H1 (cell line): ENCODE measurements around the gene TXNL4A. TPM values are rescaled to one million over a fixed set of nuclear protein-coding genes. Genes with fewer than 3 reads are reported as not detected.

Experiments
- CTCF ChIA-PET: fragments of 300-600 bp; sonication (Branson Sonifier 250); formaldehyde crosslinking; loops from one replicate; lab custom pipeline; 2021; ENCODE audit not compliant: partially characterized antibody; lab: Charles Lee
- POLR2A ChIA-PET: fragments of 300-600 bp; sonication (Branson Sonifier 250); formaldehyde crosslinking; loops from one replicate; lab custom pipeline; 2021; ENCODE audit warnings: inconsistent platforms; ENCODE audit not compliant: partially characterized antibody; lab: Charles Lee
- DNase-seq, 2 experiments: peaks; one replicate each; pipeline versions ENCODE4 v3.0.0 to v3.0.0-alpha.2; 2010 to 2022; ENCODE audit warnings: low spot score in 2 of 2, low read depth in 1 of 2, mixed read lengths in 1 of 2
- FAIRE-seq: peaks from 2 replicates; lab custom pipeline; 2011; peaks lifted over from hg19 to GRCh38; lab: Jason Lieb, UNC
- H2AFZ ChIP-seq: 2 replicates; pipeline ENCODE4 v1.8.1; 2012; ENCODE audit warnings: low read length, inconsistent platforms
- H2AK5ac ChIP-seq: 2 replicates; pipeline ENCODE4 v1.6.1; 2013; ENCODE audit warnings: low read depth, low read length
- H2BK120ac ChIP-seq: replicated peaks from 2 replicates; pipeline ENCODE3; 2013; ENCODE audit warnings: low read depth, low read length, inconsistent platforms
- H2BK12ac ChIP-seq: 2 replicates; pipeline ENCODE4 v1.6.1; 2013; ENCODE audit warnings: low read depth, low read length
- H2BK15ac ChIP-seq: 2 replicates; pipeline ENCODE4 v1.6.1; 2013; ENCODE audit warnings: low read length
- H2BK20ac ChIP-seq: 2 replicates; pipeline ENCODE4 v1.6.1; 2013; ENCODE audit warnings: low read length
- H2BK5ac ChIP-seq: 2 replicates; pipeline ENCODE4 v1.6.1; 2013; ENCODE audit warnings: low read depth, low read length
- H3K14ac ChIP-seq: 2 replicates; pipeline ENCODE4 v1.6.1; 2013; ENCODE audit warnings: inconsistent platforms; ENCODE audit not compliant: insufficient read length
- H3K18ac ChIP-seq: 2 replicates; pipeline ENCODE4 v1.6.1; 2013; ENCODE audit warnings: low read length; ENCODE audit errors: extremely low read depth
- H3K23ac ChIP-seq: 2 replicates; pipeline ENCODE4 v1.6.1; 2013; ENCODE audit warnings: inconsistent platforms; ENCODE audit not compliant: insufficient read length
- H3K23me2 ChIP-seq: 2 replicates; pipeline ENCODE4 v1.6.1; 2013; ENCODE audit warnings: low read depth, low read length
- H3K27ac ChIP-seq: 2 replicates; pipeline ENCODE4 v1.6.1; 2011; ENCODE audit warnings: low read depth, low read length, inconsistent platforms
- H3K27me3 ChIP-seq, 4 experiments: replicated peaks in 1 of 4; 1 replicate in 1 of 4; 2 replicates in 3 of 4; pipeline versions ENCODE4 v1.6.1 to v1.8.1; 2011 to 2013; ENCODE audit warnings: low read length in 3 of 4, mild to moderate bottlenecking in 3 of 4, inconsistent platforms in 2 of 4, mixed read lengths in 2 of 4, moderate library complexity in 1 of 4; ENCODE audit not compliant: control insufficient read depth in 3 of 4, insufficient read depth in 3 of 4; ENCODE audit errors: extremely low read depth in 1 of 4
- H3K36me3 ChIP-seq, 4 experiments: 2 replicates each; pipeline versions ENCODE4 v1.6.1 to v1.8.1; 2011 to 2013; ENCODE audit warnings: mild to moderate bottlenecking in 4 of 4, low read length in 3 of 4, moderate library complexity in 2 of 4, control low read depth in 1 of 4, inconsistent platforms in 1 of 4; ENCODE audit not compliant: insufficient read depth in 4 of 4, control insufficient read depth in 2 of 4
- H3K4ac ChIP-seq: replicated peaks from 2 replicates; pipeline ENCODE3; 2013; ENCODE audit warnings: low read length, low read depth, mixed read lengths, inconsistent platforms; ENCODE audit not compliant: insufficient read length
- H3K4me1 ChIP-seq, 4 experiments: replicated peaks in 1 of 4; 1 replicate in 1 of 4; 2 replicates in 3 of 4; pipeline versions ENCODE4 v1.6.1 to v1.8.1; 2011 to 2013; ENCODE audit warnings: low read length in 3 of 4, inconsistent platforms in 2 of 4, mixed read lengths in 1 of 4; ENCODE audit not compliant: insufficient read depth in 4 of 4, control insufficient read depth in 3 of 4
- H3K4me2 ChIP-seq, 2 experiments: 2 replicates each; pipeline versions ENCODE4 v1.6.1 to v1.8.1; 2011 to 2013; ENCODE audit warnings: low read depth in 2 of 2, low read length in 2 of 2, control low read depth in 1 of 2, inconsistent platforms in 1 of 2, mild to moderate bottlenecking in 1 of 2; ENCODE audit not compliant: insufficient read depth in 1 of 2
- H3K4me3 ChIP-seq, 4 experiments: fragments of 200-600, 300-600 bp in 1 of 4; sonication (generic), shearing (Covaris generic), sonication (Bioruptor Twin) in 1 of 4; 2 replicates each; pipeline versions ENCODE4 v1.5.1 to v1.8.1; 2011 to 2016; ENCODE audit warnings: low read length in 4 of 4, low read depth in 3 of 4, control low read depth in 2 of 4, inconsistent platforms in 2 of 4, mild to moderate bottlenecking in 2 of 4, mixed read lengths in 1 of 4, moderate library complexity in 1 of 4; ENCODE audit not compliant: insufficient read depth in 2 of 4; ENCODE audit errors: extremely low read depth in 1 of 4
- H3K56ac ChIP-seq: replicated peaks from 2 replicates; pipeline ENCODE3; 2013; ENCODE audit warnings: low read depth, mild to moderate bottlenecking, mixed read lengths, low read length, inconsistent platforms; ENCODE audit not compliant: insufficient read length
- H3K79me1 ChIP-seq: 2 replicates; pipeline ENCODE4 v1.6.1; 2013; ENCODE audit warnings: low read depth, low read length, control low read depth
- H3K79me2 ChIP-seq, 2 experiments: 2 replicates each; pipeline versions ENCODE4 v1.6.1 to v1.8.1; 2012 to 2013; ENCODE audit warnings: low read length in 2 of 2, mild to moderate bottlenecking in 2 of 2, inconsistent platforms in 1 of 2; ENCODE audit not compliant: insufficient read depth in 2 of 2, control insufficient read depth in 1 of 2
- H3K9ac ChIP-seq, 4 experiments: replicated peaks in 1 of 4; 1 replicate in 1 of 4; 2 replicates in 3 of 4; pipeline versions ENCODE4 v1.6.1 to v1.8.1; 2011 to 2013; ENCODE audit warnings: low read depth in 3 of 4, low read length in 3 of 4, control low read depth in 2 of 4, mild to moderate bottlenecking in 2 of 4, moderate library complexity in 2 of 4, inconsistent platforms in 1 of 4; ENCODE audit errors: extremely low read depth in 1 of 4
- H3K9me3 ChIP-seq, 2 experiments: 2 replicates each; pipeline versions ENCODE4 v1.6.1 to v1.8.1; 2012 to 2013; ENCODE audit warnings: mild to moderate bottlenecking in 2 of 2, moderate library complexity in 2 of 2, control low read depth in 1 of 2, inconsistent platforms in 1 of 2, low read depth in 1 of 2, low read length in 1 of 2, mixed read lengths in 1 of 2; ENCODE audit not compliant: insufficient read depth in 2 of 2
- H4K20me1 ChIP-seq, 2 experiments: replicated peaks in 1 of 2; 2 replicates each; pipeline versions ENCODE3 to v1.8.1; 2011 to 2013; ENCODE audit warnings: inconsistent platforms in 2 of 2, low read length in 2 of 2, mild to moderate bottlenecking in 1 of 2; ENCODE audit not compliant: insufficient read depth in 2 of 2, control insufficient read depth in 1 of 2
- H4K5ac ChIP-seq: 2 replicates; pipeline ENCODE4 v1.6.1; 2013; ENCODE audit warnings: low read length, low read depth, mixed read lengths, inconsistent platforms; ENCODE audit not compliant: insufficient read length
- H4K8ac ChIP-seq: 2 replicates; pipeline ENCODE4 v1.8.0; 2013; ENCODE audit warnings: mild to moderate bottlenecking, moderate library complexity, low read length, inconsistent platforms; ENCODE audit not compliant: insufficient read depth; ENCODE audit errors: extremely low read depth
- H4K91ac ChIP-seq: replicated peaks from 2 replicates; pipeline ENCODE3; 2013; ENCODE audit warnings: low read length, mixed read lengths, inconsistent platforms; ENCODE audit not compliant: insufficient read length
- BACH1 ChIP-seq: IDR thresholded peaks from 2 replicates; pipeline ENCODE4 v1.6.1; 2012; ENCODE audit warnings: low read length, improper control_type of control experiment
- BCL11A ChIP-seq, 2 experiments: IDR thresholded peaks; one replicate each; pipeline ENCODE4 v1.6.1; 2011; ENCODE audit warnings: low read depth in 2 of 2, low read length in 2 of 2, mild to moderate bottlenecking in 2 of 2
- JUND ChIP-seq: IDR thresholded peaks from 2 replicates; pipeline ENCODE4 v1.6.1; 2011; ENCODE audit warnings: mild to moderate bottlenecking, improper control_type of control experiment, low read length
- NRF1 ChIP-seq: IDR thresholded peaks from 2 replicates; pipeline ENCODE4 v1.6.1; 2011; ENCODE audit warnings: mild to moderate bottlenecking, low read depth, low read length, improper control_type of control experiment
- POU5F1 ChIP-seq: IDR thresholded peaks from 2 replicates; pipeline ENCODE4 v1.6.1; 2011; ENCODE audit warnings: low read depth, mild to moderate bottlenecking, low read length, moderate library complexity
- SP1 ChIP-seq: IDR thresholded peaks from 2 replicates; pipeline ENCODE4 v1.6.1; 2011; ENCODE audit warnings: low read depth, low read length
- SP4 ChIP-seq: IDR thresholded peaks from 2 replicates; pipeline ENCODE4 v1.6.1; 2012; ENCODE audit warnings: low read length, inconsistent platforms
- TAF1 ChIP-seq: IDR thresholded peaks from 2 replicates; pipeline ENCODE4 v1.6.1; 2011; ENCODE audit warnings: mild to moderate bottlenecking, low read depth, low read length
- TEAD4 ChIP-seq: IDR thresholded peaks from 2 replicates; pipeline ENCODE4 v1.6.1; 2012; ENCODE audit warnings: low read depth, low read length, inconsistent platforms, mixed read lengths
- WGBS, 2 experiments: shearing (Covaris generic) in 1 of 2; methylation state at CpG; one replicate each; pipeline versions ENCODE4 v1.1.6 to v1.1.7; 2013 to 2015; ENCODE audit warnings: low lambda C conversion rate in 2 of 2, mixed read lengths in 2 of 2, inconsistent platforms in 1 of 2, low coverage in 1 of 2, missing lambda C conversion rate in 1 of 2; ENCODE audit not compliant: insufficient replicate concordance in 2 of 2, insufficient coverage in 1 of 2, insufficient read length in 1 of 2; ENCODE audit errors: extremely low coverage in 1 of 2, missing lambda C conversion rate in 1 of 2; 5-methylcytosine and 5-hydroxymethylcytosine counted together
- polyA plus RNA-seq, 7 experiments: library from polyadenylated mRNA; depleted of rRNA in 3 of 7; stranded (reverse) in 5 of 7; unstranded in 2 of 7; fragments of >200 nt in 5 of 7; fragments of 200-250 nt in 2 of 7; gene quantifications; 1 replicate in 5 of 7; 2 replicates in 1 of 7; 4 replicates in 1 of 7; pipeline versions ENCODE4 v1.2.1 to v1.2.3, GENCODE V29; 2011 to 2013; ENCODE audit warnings: missing spikeins in 2 of 7, mixed read lengths in 2 of 7
- total RNA-seq: library from RNA; stranded (reverse); fragmentation: NEBNext Ultra II Directional; extraction: Animal tissue kit (Norgen Biotek cat#: 25700); gene quantifications from 2 replicates; pipeline ENCODE4 v1.2.1, GENCODE V29; 2021
- TF ChIP-seq, protein P1 (sequence below): IDR thresholded peaks from 2 replicates; pipeline ENCODE4 v1.6.1; 2012; ENCODE audit warnings: low read length, inconsistent platforms
- TF ChIP-seq, protein P2 (sequence below): IDR thresholded peaks from 2 replicates; pipeline ENCODE4 v1.6.1; 2012; ENCODE audit warnings: inconsistent platforms

TXNL4A gene
- total and polyA plus RNA-seq, 2 of the 8 experiments (the other 6 are each of a cell fraction or from before 2014, with no cell fraction given), result 169 to 181 TPM

DNA sequence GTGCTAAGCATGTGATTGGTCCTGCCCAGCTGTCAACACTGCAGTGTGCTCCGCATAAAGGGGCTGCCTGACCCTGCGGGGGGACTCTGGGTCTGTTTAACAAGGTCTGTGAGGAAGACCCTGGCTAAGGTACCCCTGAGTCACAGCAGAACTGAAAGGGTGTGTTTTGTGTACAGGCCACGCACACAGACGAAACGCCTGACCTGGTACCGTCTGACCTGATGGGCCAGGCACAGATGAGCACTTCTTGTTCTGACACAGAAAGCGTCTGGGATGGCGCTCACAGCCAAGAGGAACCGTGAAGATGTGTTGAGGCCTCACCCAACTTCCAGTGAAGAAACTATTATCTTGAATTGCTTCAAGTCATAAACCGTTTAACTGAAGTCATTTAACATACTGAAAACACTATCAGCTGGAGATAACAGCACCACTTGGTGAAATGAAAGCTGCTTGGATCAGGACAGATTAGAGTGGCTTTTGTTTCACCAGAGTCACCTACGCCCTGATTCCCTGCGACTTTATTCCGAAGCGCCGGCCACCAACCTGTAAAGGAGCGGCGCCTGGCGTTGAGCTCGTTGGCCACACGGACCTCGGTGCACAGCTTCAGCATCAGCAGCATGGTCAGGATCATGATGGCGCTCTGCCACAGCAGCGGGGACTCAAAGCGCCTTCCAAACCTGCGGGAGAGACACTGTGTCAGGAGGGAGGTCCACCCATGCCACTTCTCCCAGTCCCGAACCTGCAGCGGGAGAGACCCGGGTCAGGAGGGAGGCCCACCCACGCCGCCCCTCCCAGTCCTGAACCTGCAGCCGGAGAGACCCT lies 45.4 kb downstream of the TXNL4A start:
- CTCF ChIA-PET, result interaction anchor here (0.7 to 1.7 kb wide), 4 partner anchors 9 to 25 kb away, joined by 3 to 4 read pairs (median 4); no protein-coding TSS in a partner anchor
- TF ChIP-seq JUND (no peak), SP4 (no peak), NRF1 (no peak), BCL11A (IDR thresholded peaks at IDR 0.05; ENCODE audit: low read depth in 2 of 2, low read length in 2 of 2) (no peak), POU5F1 (no peak), TEAD4 (no peak), TAF1 (no peak), BACH1 (no peak), SP1 (no peak)
- TF ChIP-seq, protein P1, sequence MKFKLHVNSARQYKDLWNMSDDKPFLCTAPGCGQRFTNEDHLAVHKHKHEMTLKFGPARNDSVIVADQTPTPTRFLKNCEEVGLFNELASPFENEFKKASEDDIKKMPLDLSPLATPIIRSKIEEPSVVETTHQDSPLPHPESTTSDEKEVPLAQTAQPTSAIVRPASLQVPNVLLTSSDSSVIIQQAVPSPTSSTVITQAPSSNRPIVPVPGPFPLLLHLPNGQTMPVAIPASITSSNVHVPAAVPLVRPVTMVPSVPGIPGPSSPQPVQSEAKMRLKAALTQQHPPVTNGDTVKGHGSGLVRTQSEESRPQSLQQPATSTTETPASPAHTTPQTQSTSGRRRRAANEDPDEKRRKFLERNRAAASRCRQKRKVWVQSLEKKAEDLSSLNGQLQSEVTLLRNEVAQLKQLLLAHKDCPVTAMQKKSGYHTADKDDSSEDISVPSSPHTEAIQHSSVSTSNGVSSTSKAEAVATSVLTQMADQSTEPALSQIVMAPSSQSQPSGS, result no peak
- TF ChIP-seq, protein P2, sequence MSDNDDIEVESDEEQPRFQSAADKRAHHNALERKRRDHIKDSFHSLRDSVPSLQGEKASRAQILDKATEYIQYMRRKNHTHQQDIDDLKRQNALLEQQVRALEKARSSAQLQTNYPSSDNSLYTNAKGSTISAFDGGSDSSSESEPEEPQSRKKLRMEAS, result no peak

More for the DNA sequence above, 45.4 kb downstream of the TXNL4A start:
- WGBS, 2 experiments, result 88% methylated on average over 27 of the region's 31 CpGs; no CpG with 5 or more reads in 1 of the 2 experiments
- H4K5ac ChIP-seq, result no peak overlapping the region
- no peak overlapping the region for H3K4me2 ChIP-seq
- peaks cover 5 to 19% of the 10 kb centered on the region in 2 experiments for H4K20me1 ChIP-seq
- no peak overlapping the region for H2BK120ac ChIP-seq
- 0 out of 2 replicates have a peak, but pooled peaks cover 3% of the 10 kb centered on the region for H3K79me1 ChIP-seq
- no peak overlapping the region for H3K4me3 ChIP-seq
- peaks cover 0 to 13% (median 8%) of the 10 kb centered on the region in 4 experiments; a peak in 4 of 7 replicates for H3K4me1 ChIP-seq
- H3K27ac ChIP-seq, result no peak overlapping the region
- H2BK12ac ChIP-seq, result no peak overlapping the region
- H3K4ac ChIP-seq, result no peak overlapping the region
- peaks cover 0 to 3% of the 10 kb centered on the region in 2 experiments; a peak in 1 of 4 replicates for H3K79me2 ChIP-seq
- no peaks in the 10 kb centered on the region for H3K23me2 ChIP-seq
- H2BK15ac ChIP-seq, result no peak overlapping the region
- H3K56ac ChIP-seq, result no peak overlapping the region
- no peak overlapping the region for H4K8ac ChIP-seq
- H2BK20ac ChIP-seq, result no peak overlapping the region
- no peak overlapping the region for H2AFZ ChIP-seq
- no peak overlapping the region for H3K18ac ChIP-seq
- no peaks in the 10 kb centered on the region; a peak in 1 of 8 replicates for H3K36me3 ChIP-seq
- FAIRE-seq, result no peak
- no peaks in the 10 kb centered on the region for H3K9me3 ChIP-seq
- H2AK5ac ChIP-seq, result no peak overlapping the region
- no peak overlapping the region for H3K14ac ChIP-seq
- no peak for DNase-seq
- no peaks in the 10 kb centered on the region; a peak in 2 of 7 replicates for H3K27me3 ChIP-seq
- no peak overlapping the region for H3K23ac ChIP-seq
- no peak overlapping the region for H3K9ac ChIP-seq
- H2BK5ac ChIP-seq, result no peak overlapping the region
- no peak overlapping the region for H4K91ac ChIP-seq
- POLR2A ChIA-PET, result interaction anchor here (1.6 to 1.7 kb wide), 2 partner anchors 10 to 25 kb away, joined by 3 to 4 read pairs; no protein-coding TSS in a partner anchor
